Neural cell (in vitro differentiated cells): ENCODE results near the gene SLC22A2. TPM values are rescaled to one million over a fixed set of nuclear protein-coding genes. Genes with fewer than 3 reads are reported as not detected.

Source experiments
- H2AFZ ChIP-seq: fragments of 200-600, 300-800 bp; sonication (generic), shearing (Covaris generic); 2 replicates; pipeline ENCODE4 v1.6.0; 2014; ENCODE audit warnings: low read depth, mild to moderate bottlenecking, antibody characterized with exemption, low read length, moderate library complexity
- H3F3A ChIP-seq: fragments of 200-600 bp; shearing (Covaris generic); 2 replicates; pipeline ENCODE4 v1.6.1; 2016; ENCODE audit warnings: mild to moderate bottlenecking, moderate library complexity, mixed read lengths, antibody characterized with exemption, low read length; ENCODE audit not compliant: insufficient read depth, poor library complexity, severe bottlenecking
- H3K27ac ChIP-seq: fragments of 200-600, 300-800 bp; sonication (generic), shearing (Covaris generic); 2 replicates; pipeline ENCODE4 v1.5.1; 2014; ENCODE audit warnings: mild to moderate bottlenecking, low read length, moderate library complexity
- H3K27me3 ChIP-seq: fragments of 300-800, 200-600 bp; sonication (generic), shearing (Covaris generic); 2 replicates; pipeline ENCODE4 v1.6.0; 2014; ENCODE audit warnings: mild to moderate bottlenecking, low read depth, low read length, moderate library complexity; ENCODE audit not compliant: insufficient read depth
- H3K36me3 ChIP-seq: fragments of 300-800, 200-600 bp; sonication (generic), shearing (Covaris generic); 2 replicates; pipeline ENCODE4 v1.5.1; 2014; ENCODE audit warnings: mild to moderate bottlenecking, antibody characterized with exemption, low read length, moderate library complexity; ENCODE audit not compliant: insufficient read depth
- H3K4me2 ChIP-seq: fragments of 300-800, 200-600 bp; sonication (generic), shearing (Covaris generic); 2 replicates; pipeline ENCODE4 v1.6.0; 2014; ENCODE audit warnings: mild to moderate bottlenecking, low read length
- H3K4me3 ChIP-seq: fragments of 300-800, 200-600 bp; sonication (generic), shearing (Covaris generic); 2 replicates; pipeline ENCODE4 v1.5.1; 2014; ENCODE audit warnings: mild to moderate bottlenecking, low read length, moderate library complexity
- H3K79me2 ChIP-seq: fragments of 200-600 bp; shearing (Covaris generic); replicated peaks from 2 replicates; pipeline ENCODE4 v1.6.0; 2014; ENCODE audit warnings: mild to moderate bottlenecking, low read length, moderate library complexity; ENCODE audit not compliant: insufficient read depth
- H3K9ac ChIP-seq: fragments of 300-800, 200-600 bp; sonication (generic), shearing (Covaris generic); 2 replicates; pipeline ENCODE4 v1.6.1; 2016; ENCODE audit warnings: mild to moderate bottlenecking, low read length, mixed read lengths
- H3K9me2 ChIP-seq: fragments of 200-600 bp; shearing (Covaris generic); 2 replicates; pipeline ENCODE4 v1.6.1; 2016; ENCODE audit warnings: mild to moderate bottlenecking, low read length, mixed read lengths; ENCODE audit not compliant: insufficient read depth
- H3K9me3 ChIP-seq: fragments of 200-600, 300-800 bp; sonication (generic), shearing (Covaris generic); 2 replicates; pipeline ENCODE4 v1.6.1; 2016; ENCODE audit warnings: mild to moderate bottlenecking, mixed run types, low read length, moderate library complexity, mixed read lengths
- H4K20me1 ChIP-seq: fragments of 200-600 bp; shearing (Covaris generic); 2 replicates; pipeline ENCODE4 v1.6.1; 2016; ENCODE audit warnings: mild to moderate bottlenecking, mixed run types; ENCODE audit not compliant: insufficient read depth
- CTCF ChIP-seq: fragments of 450-650 bp; IDR thresholded peaks from 2 replicates; pipeline ENCODE4 v1.5.1; 2014; ENCODE audit warnings: antibody characterized with exemption, mild to moderate bottlenecking, moderate library complexity; ENCODE audit not compliant: poor library complexity, severe bottlenecking
- EP300 ChIP-seq: fragments of 450-650 bp; conservative IDR thresholded peaks from 2 replicates; pipeline ENCODE4 v1.6.1; 2014; ENCODE audit warnings: antibody characterized with exemption, mild to moderate bottlenecking, moderate library complexity; ENCODE audit not compliant: poor library complexity, severe bottlenecking
- EZH2 ChIP-seq: fragments of 200-600, 300-800 bp; shearing (Covaris generic), sonication (generic); IDR thresholded peaks from 2 replicates; pipeline ENCODE4 v1.6.1; 2014; ENCODE audit warnings: antibody characterized with exemption, low read length, borderline replicate concordance, mild to moderate bottlenecking; ENCODE audit not compliant: insufficient read depth, poor library complexity, severe bottlenecking
- MXI1 ChIP-seq: fragments of 450-650 bp; conservative IDR thresholded peaks from 2 replicates; pipeline ENCODE4 v1.6.1; 2014; ENCODE audit warnings: antibody characterized with exemption, mild to moderate bottlenecking; ENCODE audit not compliant: poor library complexity, severe bottlenecking
- POLR2AphosphoS5 ChIP-seq: IDR thresholded peaks from 2 replicates; pipeline ENCODE4 v1.6.1; 2012
- RAD21 ChIP-seq: fragments of 450-650 bp; conservative IDR thresholded peaks from 2 replicates; pipeline ENCODE4 v1.6.1; 2014; ENCODE audit warnings: antibody characterized with exemption, mild to moderate bottlenecking, moderate library complexity
- REST ChIP-seq: IDR thresholded peaks from 2 replicates; pipeline ENCODE4 v1.6.1; 2012; ENCODE audit warnings: borderline replicate concordance
- SMC3 ChIP-seq: fragments of 450-650 bp; conservative IDR thresholded peaks from 2 replicates; pipeline ENCODE4 v1.6.1; 2014; ENCODE audit warnings: antibody characterized with exemption, mild to moderate bottlenecking, moderate library complexity; ENCODE audit not compliant: poor library complexity
- TAF1 ChIP-seq: IDR thresholded peaks from 2 replicates; pipeline ENCODE4 v1.6.1; 2012; ENCODE audit warnings: low read depth
- polyA plus RNA-seq: library from polyadenylated mRNA; depleted of rRNA; stranded (reverse); fragments of >200 nt; gene quantifications from 2 replicates; pipeline ENCODE4 v1.2.3, GENCODE V29; 2014

Gene SLC22A2
- polyA plus RNA-seq, 1 donor from 2014 or later = not detected

- Histone ChIP-seq H3K79me2 (no peaks in the 10 kb centered on the region), H3K9me3 (no peaks in the 10 kb centered on the region), H3F3A (no peaks in the 10 kb centered on the region), H3K36me3 (no peaks in the 10 kb centered on the region), H3K9me2 (no peaks in the 10 kb centered on the region), H3K27ac (no peak overlapping the region), H3K9ac (no peak overlapping the region), H3K4me2 (no peak overlapping the region), H3K27me3 (no peaks in the 10 kb centered on the region), H3K4me3 (no peak overlapping the region), H2AFZ (no peak overlapping the region), H4K20me1 (no peaks in the 10 kb centered on the region)
- TF ChIP-seq TAF1 = no peak
- no peak for TF ChIP-seq CTCF
- TF ChIP-seq MXI1 = no peak
- no peak for TF ChIP-seq POLR2AphosphoS5
- no peak for TF ChIP-seq REST
- TF ChIP-seq RAD21 = no peak
- TF ChIP-seq SMC3 = no peak
- no peak for TF ChIP-seq EP300
- no peak for TF ChIP-seq EZH2
These were observed 43.4 kb downstream of the SLC22A2 start for GRCh38 chr6:160215232-160215631.

GRCh38 chr6:160207618-160208017 lies 51.0 kb downstream of the SLC22A2 start:
- H4K20me1 ChIP-seq = no peaks in the 10 kb centered on the region
- no peaks in the 10 kb centered on the region for H3K27me3 ChIP-seq
- H2AFZ ChIP-seq = no peak overlapping the region
- H3K27ac ChIP-seq = no peak overlapping the region
- H3K4me2 ChIP-seq = no peak overlapping the region
- H3K79me2 ChIP-seq = no peaks in the 10 kb centered on the region
- H3K4me3 ChIP-seq = no peak overlapping the region
- no peak overlapping the region for H3K9ac ChIP-seq
- no peak for TF ChIP-seq SMC3
- no peak for TF ChIP-seq EZH2
- no peak for TF ChIP-seq REST
- TF ChIP-seq TAF1 = no peak
- TF ChIP-seq EP300 = no peak
- TF ChIP-seq CTCF = no peak
- TF ChIP-seq RAD21 = no peak
- no peak for TF ChIP-seq MXI1
- TF ChIP-seq POLR2AphosphoS5 = no peak
- no peaks in the 10 kb centered on the region for H3F3A ChIP-seq
- no peaks in the 10 kb centered on the region for H3K9me3 ChIP-seq
- no peaks in the 10 kb centered on the region for H3K9me2 ChIP-seq
- H3K36me3 ChIP-seq = no peaks in the 10 kb centered on the region
